MCF 10A (cell line): ENCODE data around the gene GALNT14. TPM values are rescaled to one million over a fixed set of nuclear protein-coding genes. Genes with fewer than 3 reads are reported as not detected.

ENCODE experiments used
- BruUV-seq: library from RNA; stranded (reverse); fragments of 400-500 nt; replicated peaks from 2 replicates; lab custom pipeline; 2021; lab: Mats Ljungman, UMichigan
- CTCF ChIA-PET: fragments of 300-600 bp; sonication (Branson Sonifier 250); formaldehyde crosslinking; extraction: SDS; loops from one replicate; lab custom pipeline; 2021; ENCODE audit warnings: antibody characterized with exemption, inconsistent platforms; lab: Yijun Ruan, JAX
- POLR2A ChIA-PET: fragments of 300-600, 350-650 bp; sonication (Branson Sonifier 250); formaldehyde crosslinking; extraction: SDS; loops from one replicate; lab custom pipeline; 2020; ENCODE audit warnings: antibody characterized with exemption, inconsistent platforms; lab: Yijun Ruan, JAX
- DNase-seq: peaks from one replicate; pipeline ENCODE4 v3.0.0-alpha.2; 2018; ENCODE audit not compliant: unreplicated experiment
- H3K27ac Mint-ChIP-seq: one replicate; pipeline ENCODE4 v1.8.0; 2022; ENCODE audit warnings: mild to moderate bottlenecking, low read depth, mixed read lengths; ENCODE audit not compliant: unreplicated experiment
- H3K27me3 Mint-ChIP-seq: one replicate; pipeline ENCODE4 v1.8.0; 2022; ENCODE audit warnings: mixed read lengths; ENCODE audit not compliant: insufficient read depth, unreplicated experiment
- H3K36me3 Mint-ChIP-seq: one replicate; pipeline ENCODE4 v1.8.0; 2022; ENCODE audit warnings: mild to moderate bottlenecking, moderate library complexity, mixed read lengths; ENCODE audit not compliant: insufficient read depth, unreplicated experiment
- H3K4me1 Mint-ChIP-seq: one replicate; pipeline ENCODE4 v1.8.0; 2022; ENCODE audit warnings: mixed read lengths; ENCODE audit not compliant: insufficient read depth, unreplicated experiment
- H3K4me3 Mint-ChIP-seq: one replicate; pipeline ENCODE4 v1.8.0; 2022; ENCODE audit warnings: mild to moderate bottlenecking, moderate library complexity, mixed read lengths; ENCODE audit not compliant: unreplicated experiment
- H3K9me3 Mint-ChIP-seq: one replicate; pipeline ENCODE4 v1.8.0; 2022; ENCODE audit warnings: mixed read lengths; ENCODE audit not compliant: unreplicated experiment
- intact Hi-C: fragments of 100-400 bp; cut with micrococcal nuclease; formaldehyde crosslinking; loops from 2 replicates; pipeline ENCODE4 v1.14.1; 2022
- total RNA-seq: library from RNA; stranded (reverse); gene quantifications from 2 replicates; pipeline ENCODE4 v1.2.3, GENCODE V29; 2022
- TF ChIP-seq, protein P1 (sequence below): fragments of 200-600 bp; IDR thresholded peaks from one replicate; pipeline ENCODE4 v1.8.0; 2022; ENCODE audit warnings: antibody characterized with exemption, mild to moderate bottlenecking; ENCODE audit not compliant: unreplicated experiment

The GALNT14 gene
- total RNA-seq, 1 experiment from 2014 or later: 4.6 TPM

DNA sequence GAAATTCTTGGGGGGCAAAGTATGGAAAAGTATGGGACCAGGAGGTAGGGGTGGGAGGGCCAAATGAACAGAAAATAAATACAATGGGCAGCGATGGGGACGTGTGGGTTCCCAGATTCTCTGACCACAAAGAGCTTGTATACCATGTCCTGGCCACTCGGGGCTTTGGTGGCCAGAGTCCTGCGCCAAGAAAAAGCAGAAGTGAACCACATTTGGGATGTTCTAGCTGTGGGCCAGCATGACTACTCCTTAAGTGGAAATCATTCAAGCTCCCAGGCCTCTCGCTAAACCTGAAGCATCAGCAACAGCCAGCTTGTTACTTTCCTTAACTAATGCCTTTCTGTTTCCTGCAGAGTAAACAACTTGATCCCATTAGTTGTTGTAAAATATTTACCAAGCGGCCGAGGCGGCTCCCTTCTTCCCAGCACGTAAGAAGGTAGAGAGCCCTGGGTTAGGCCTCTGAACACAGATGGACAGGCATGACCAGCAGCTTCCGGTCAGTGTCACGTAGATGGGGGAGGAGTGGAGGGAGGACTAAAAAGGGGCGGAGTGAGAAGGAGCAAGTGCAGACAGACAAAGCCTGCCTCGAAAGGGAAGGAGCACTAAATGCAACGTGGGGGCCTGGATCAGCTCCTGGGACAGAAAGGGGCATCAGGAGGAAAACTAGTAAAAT lies 88.2 kb downstream of the GALNT14 start:
- Mint-ChIP-seq H3K4me1 (no peaks in the 10 kb centered on the region), H3K27me3 (no peaks in the 10 kb centered on the region), H3K4me3 (no peak overlapping the region), H3K27ac (no peak overlapping the region), H3K9me3 (no peaks in the 10 kb centered on the region), H3K36me3 (no peaks in the 10 kb centered on the region)
- BruUV-seq: no TSS peak
- TF ChIP-seq, protein P1, sequence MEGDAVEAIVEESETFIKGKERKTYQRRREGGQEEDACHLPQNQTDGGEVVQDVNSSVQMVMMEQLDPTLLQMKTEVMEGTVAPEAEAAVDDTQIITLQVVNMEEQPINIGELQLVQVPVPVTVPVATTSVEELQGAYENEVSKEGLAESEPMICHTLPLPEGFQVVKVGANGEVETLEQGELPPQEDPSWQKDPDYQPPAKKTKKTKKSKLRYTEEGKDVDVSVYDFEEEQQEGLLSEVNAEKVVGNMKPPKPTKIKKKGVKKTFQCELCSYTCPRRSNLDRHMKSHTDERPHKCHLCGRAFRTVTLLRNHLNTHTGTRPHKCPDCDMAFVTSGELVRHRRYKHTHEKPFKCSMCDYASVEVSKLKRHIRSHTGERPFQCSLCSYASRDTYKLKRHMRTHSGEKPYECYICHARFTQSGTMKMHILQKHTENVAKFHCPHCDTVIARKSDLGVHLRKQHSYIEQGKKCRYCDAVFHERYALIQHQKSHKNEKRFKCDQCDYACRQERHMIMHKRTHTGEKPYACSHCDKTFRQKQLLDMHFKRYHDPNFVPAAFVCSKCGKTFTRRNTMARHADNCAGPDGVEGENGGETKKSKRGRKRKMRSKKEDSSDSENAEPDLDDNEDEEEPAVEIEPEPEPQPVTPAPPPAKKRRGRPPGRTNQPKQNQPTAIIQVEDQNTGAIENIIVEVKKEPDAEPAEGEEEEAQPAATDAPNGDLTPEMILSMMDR: no peak
- no peak for DNase-seq
- intact Hi-C loops: no loop called here
- ChIA-PET POLR2A (interaction anchor here (0.6 to 0.7 kb wide), 2 partner anchors 121 to 622 kb away, joined by 3 to 4 read pairs; no protein-coding TSS in a partner anchor), CTCF (no interaction called here)

DNA sequence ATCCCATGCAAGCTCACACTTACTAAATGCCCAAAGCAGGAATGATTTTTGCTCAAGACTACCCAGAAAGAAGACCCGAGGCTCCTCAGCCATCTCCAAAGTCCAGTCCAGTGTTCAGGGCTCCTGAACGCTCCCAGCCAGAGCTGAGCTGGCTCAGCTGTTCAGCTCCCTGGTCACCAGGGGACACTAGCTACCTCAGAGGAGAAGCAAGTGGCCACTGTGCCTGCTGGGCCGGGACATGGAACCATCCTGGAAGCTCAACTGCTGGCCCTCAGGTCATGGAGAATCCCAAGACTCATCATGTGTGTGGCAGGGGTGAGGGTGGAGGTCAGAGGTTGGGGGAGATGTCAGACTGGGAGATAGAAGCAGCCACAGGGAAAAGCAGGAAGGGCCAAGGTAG lies 89.0 kb downstream of the GALNT14 start:
- intact Hi-C loops: no loop called here
- H3K9me3 Mint-ChIP-seq: no peaks in the 10 kb centered on the region
- H3K36me3 Mint-ChIP-seq: no peaks in the 10 kb centered on the region
- no peaks in the 10 kb centered on the region for H3K4me1 Mint-ChIP-seq
- H3K27ac Mint-ChIP-seq: no peak overlapping the region
- no TSS peak for BruUV-seq
- H3K4me3 Mint-ChIP-seq: no peak overlapping the region
- no peak for DNase-seq
- ChIA-PET CTCF (no interaction called here), POLR2A (interaction anchor here (0.7 kb wide), 1 partner anchor 623 kb away, joined by 3 read pairs; no protein-coding TSS in a partner anchor)
- TF ChIP-seq, protein P1: no peak
- H3K27me3 Mint-ChIP-seq: no peaks in the 10 kb centered on the region

DNA sequence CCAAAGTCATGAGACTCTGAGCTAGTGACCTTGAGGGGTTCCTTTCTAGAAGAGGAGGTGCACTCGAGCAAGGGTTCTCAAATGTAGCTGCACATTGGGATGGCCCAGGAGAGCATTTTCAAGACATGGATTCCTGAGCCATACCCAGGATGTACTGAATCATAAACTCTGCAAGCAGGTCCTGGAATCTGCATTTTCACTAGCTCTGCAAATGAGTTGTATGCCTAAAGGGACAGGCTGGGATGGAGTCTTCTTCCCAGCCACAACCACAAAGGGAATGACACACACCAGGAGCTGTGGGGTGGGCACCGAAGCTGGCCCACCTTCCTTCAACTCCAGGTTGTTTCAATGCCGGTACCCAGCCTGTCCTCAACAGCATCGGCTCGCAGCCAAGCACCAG lies 90.6 kb downstream of the GALNT14 start:
- Mint-ChIP-seq H3K27me3 (no peaks in the 10 kb centered on the region), H3K4me3 (no peak overlapping the region), H3K4me1 (no peaks in the 10 kb centered on the region), H3K9me3 (no peaks in the 10 kb centered on the region), H3K36me3 (no peaks in the 10 kb centered on the region), H3K27ac (no peak overlapping the region)
- BruUV-seq: no TSS peak
- intact Hi-C loops: no loop called here
- no peak for DNase-seq
- TF ChIP-seq, protein P1: no peak
- POLR2A ChIA-PET: no interaction called here
- CTCF ChIA-PET: interaction anchor here (0.5 to 1.3 kb wide), 2 partner anchors 122 to 286 kb away, joined by 3 to 4 read pairs; no protein-coding TSS in a partner anchor

DNA sequence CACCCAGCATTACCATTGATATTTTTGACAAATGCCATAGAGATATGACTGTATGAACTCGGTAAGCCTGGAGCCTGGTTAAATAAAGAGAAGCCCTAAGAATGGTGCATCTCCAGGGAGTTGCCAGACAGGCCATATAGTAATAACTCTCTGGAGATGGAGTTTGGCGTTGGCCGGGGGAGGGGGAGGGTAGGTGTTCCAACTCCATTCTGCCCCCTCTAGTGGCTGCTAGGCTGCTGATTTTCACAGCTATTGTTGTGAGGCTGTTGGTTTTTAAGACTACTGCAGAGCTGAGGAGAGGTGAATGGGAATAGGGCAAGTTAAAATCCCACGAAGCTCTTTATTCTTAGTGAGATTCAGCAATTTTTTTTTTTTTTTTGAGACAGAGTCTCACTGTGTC lies 99.9 kb downstream of the GALNT14 start:
- BruUV-seq: no TSS peak
- DNase-seq: peak; percentile 1
- intact Hi-C loops: no loop called here
- ChIA-PET CTCF (no interaction called here), POLR2A (no interaction called here)
- H3K4me3 Mint-ChIP-seq: no peak overlapping the region
- H3K4me1 Mint-ChIP-seq: no peaks in the 10 kb centered on the region
- H3K9me3 Mint-ChIP-seq: peaks cover 18% of the 10 kb centered on the region
- no peaks in the 10 kb centered on the region for H3K27me3 Mint-ChIP-seq
- no peaks in the 10 kb centered on the region for H3K36me3 Mint-ChIP-seq
- H3K27ac Mint-ChIP-seq: no peak overlapping the region
- TF ChIP-seq, protein P1: no peak
